Adrenal gland (tissue), 12 donors: ENCODE measurements around the gene RTF1. TPM values are rescaled to one million over a fixed set of nuclear protein-coding genes. Genes with fewer than 3 reads are reported as not detected.
A peak's percentile ranks its signal among the peaks of the same experiment; 100 is the strongest.

ENCODE experiments used
- DNase-seq, 7 donors: peaks; one replicate each; pipeline ENCODE4 v3.0.0-alpha.2; 2019 to 2020
- H3K27ac ChIP-seq, 5 donors: fragments of 200-600 bp; sonication (generic) in 4 of 5; 1 replicate in 3 of 5; 2 replicates in 2 of 5; pipeline versions ENCODE4 v1.5.1 to v1.8.0; 2016 to 2020; ENCODE audit warnings: mild to moderate bottlenecking in 1 of 5
- H3K27me3 ChIP-seq: fragments of 200-600 bp; 2 replicates; pipeline ENCODE4 v1.8.0; 2021
- H3K36me3 ChIP-seq, 2 donors: fragments of 200-600 bp; replicated peaks in 1 of 2; 1 replicate in 1 of 2; 2 replicates in 1 of 2; pipeline versions ENCODE4 v1.5.1 to v1.8.0; 2018 to 2022
- H3K4me1 ChIP-seq, 2 donors: fragments of 200-600 bp; replicated peaks in 1 of 2; 1 replicate in 1 of 2; 2 replicates in 1 of 2; pipeline versions ENCODE4 v1.5.1 to v1.8.0; 2018 to 2021
- H3K4me3 ChIP-seq, 4 donors: fragments of 200-600 bp; sonication (generic) in 3 of 4; one replicate each; pipeline ENCODE4 v1.5.1; 2016 to 2018
- H3K9me3 ChIP-seq, 3 donors: fragments of 200-600 bp; sonication (generic) in 1 of 3; replicated peaks in 1 of 3; 1 replicate in 2 of 3; 2 replicates in 1 of 3; pipeline versions ENCODE4 v1.5.1 to v1.8.0; 2016 to 2021
- CTCF ChIP-seq, 6 experiments: fragments of 450-650 bp in 4 of 6; fragments of 200-600 bp in 2 of 6; sonication (generic) in 1 of 6; IDR thresholded peaks; 1 replicate in 5 of 6; 2 replicates in 1 of 6; pipeline versions ENCODE4 v1.5.1 to v1.8.0; 2016 to 2021; ENCODE audit warnings: antibody characterized with exemption in 6 of 6, mild to moderate bottlenecking in 2 of 6, moderate library complexity in 1 of 6
- POLR2A ChIP-seq, 2 donors: fragments of 450-650 bp; IDR thresholded peaks; one replicate each; pipeline ENCODE4 v1.6.1; 2017; ENCODE audit warnings: antibody characterized with exemption in 2 of 2, mild to moderate bottlenecking in 2 of 2, moderate library complexity in 1 of 2
- WGBS, 4 donors: extraction: QIAGEN DNeasy Blood & Tissue Kit in 2 of 4; methylation state at CpG; one replicate each; pipeline versions ENCODE4 v1.1.5 to v1.1.7; 2013 to 2017; 5-methylcytosine and 5-hydroxymethylcytosine counted together
- intact Hi-C, 2 donors: fragments of 100-400 bp; cut with DNase I; formaldehyde crosslinking; loops; one replicate each; pipeline versions ENCODE4 v1.14.1 to v1.15.0; 2022 to 2023
- polyA plus RNA-seq, 3 donors: library from polyadenylated mRNA; stranded (reverse); fragments of 200-250 nt in 2 of 3; fragments of 350-450 nt in 1 of 3; fragmentation: Illumina TruSeq in 1 of 3; extraction: RNeasy Lipid Tissue Mini Kit (QIAGEN cat#74804) in 1 of 3; gene quantifications; one replicate each; pipeline ENCODE4 v1.2.3, GENCODE V29; 2013 to 2014
- total RNA-seq, 9 donors: library from RNA; depleted of rRNA in 4 of 9; stranded (reverse); fragments of >200 nt in 4 of 9; fragments of 120-200 nt in 1 of 9; fragmentation: NEBNext Ultra II Directional in 1 of 9; extraction: Animal tissue kit (Norgen Biotek cat#: 25700) in 1 of 9; gene quantifications; one replicate each; pipeline versions ENCODE4 v1.1.0 to v1.2.4, GENCODE V29; 2013 to 2023
- donor health status: healthy with polysubstance abuse.
- donor health status: Bipolar disorder and iron deficiency.
- donor health status: DM: yes; HTN: yes; CAD: no.
- donor health status: DM: no; HTN: no; CAD: no.
- donor health status: DM: no; HTN: no; CAD: no.
- donor health status: DM: yes; HTN: yes; CAD: no.

RTF1 gene
- total and polyA plus RNA-seq, 12 donors = 24.0 to 53.7 (median 39.2) TPM

GRCh38 chr15:41445399-41445798 lies 28.5 kb downstream of the RTF1 start:
- Histone ChIP-seq H3K27ac (no peak overlapping the region), H3K4me3 (no peak overlapping the region), H3K9me3 (no peaks in the 10 kb centered on the region), H3K27me3 (no peaks in the 10 kb centered on the region), H3K36me3 (peaks cover 0 to 22% of the 10 kb centered on the region in 2 donors), H3K4me1 (peaks cover 0 to 4% of the 10 kb centered on the region in 2 donors)
- TF ChIP-seq CTCF (IDR thresholded peaks at IDR 0.05) (no peak), POLR2A (IDR thresholded peaks at IDR 0.05) (no peak)
- no peak for DNase-seq
- intact Hi-C loops = no loop called here

- TF ChIP-seq CTCF (IDR thresholded peaks at IDR 0.05) = no peak
- TF ChIP-seq POLR2A (IDR thresholded peaks at IDR 0.05) = no peak
These were observed 45.3 kb downstream of the RTF1 start for GRCh38 chr15:41462084-41462795.

GRCh38 chr15:41464889-41465580 lies 48.1 kb downstream of the RTF1 start:
- Histone ChIP-seq H3K4me1 (peaks cover 4 to 14% of the 10 kb centered on the region in 2 donors), H3K9me3 (no peaks in the 10 kb centered on the region), H3K27me3 (no peaks in the 10 kb centered on the region), H3K4me3 (no peak overlapping the region), H3K27ac (peak overlapping the region in 3 of 5 donors; percentile 33 to 49 (median 42)), H3K36me3 (peaks cover 0 to 47% of the 10 kb centered on the region in 2 donors)
- 47 to 61% (median 58%) methylated on average over 9 of the region's 9 CpGs for WGBS, 4 donors
- DNase-seq = peak in 6 of 7 donors; percentile 59 to 71 (median 68)
- TF ChIP-seq POLR2A (IDR thresholded peaks at IDR 0.05) = no peak
- no peak for TF ChIP-seq CTCF (IDR thresholded peaks at IDR 0.05)
- intact Hi-C loops = no loop called here

More at GRCh38 chr15:41462084-41462795, 45.3 kb downstream of the RTF1 start:
- DNase-seq = no peak
- 68 to 83% (median 77%) methylated on average over 4 of the region's 4 CpGs for WGBS, 4 donors
- H3K4me3 ChIP-seq = no peak overlapping the region
- H3K36me3 ChIP-seq = peaks cover 0 to 47% of the 10 kb centered on the region in 2 donors
- H3K27ac ChIP-seq = peak overlapping the region in 1 of 5 donors; percentile 21
- intact Hi-C loops = no loop called here
- H3K27me3 ChIP-seq = no peaks in the 10 kb centered on the region
- H3K9me3 ChIP-seq = no peaks in the 10 kb centered on the region
- H3K4me1 ChIP-seq = peaks cover 6 to 27% of the 10 kb centered on the region in 2 donors

GRCh38 chr15:41465822-41466421 lies 49.0 kb downstream of the RTF1 start:
- intact Hi-C loops = no loop called here
- no peaks in the 10 kb centered on the region for H3K27me3 ChIP-seq
- H3K4me3 ChIP-seq = no peak overlapping the region
- peak overlapping the region in 2 of 5 donors; percentile 33 to 49 for H3K27ac ChIP-seq
- H3K36me3 ChIP-seq = peaks cover 0 to 55% of the 10 kb centered on the region in 2 donors
- H3K9me3 ChIP-seq = no peaks in the 10 kb centered on the region
- peak; percentile 76 to 98 (median 88) for TF ChIP-seq CTCF (IDR thresholded peaks at IDR 0.05)
- TF ChIP-seq POLR2A (IDR thresholded peaks at IDR 0.05) = no peak
- peaks cover 0 to 8% of the 10 kb centered on the region in 2 donors for H3K4me1 ChIP-seq
- WGBS, 4 donors = 74 to 78% (median 77%) methylated on average over 8 of the region's 8 CpGs
- peak in 1 of 7 donors; percentile 38 for DNase-seq
